Endothelial cell of umbilical vein (primary cell): ENCODE measurements around the gene EYS.

Experiments
- JUN ChIP-seq: IDR thresholded peaks from 2 replicates; pipeline ENCODE4 v1.6.1; 2011; ENCODE audit warnings: borderline replicate concordance, low read depth; ENCODE audit not compliant: insufficient read length, insufficient read depth
- TF ChIP-seq, protein P1 (sequence below), 2 donors: IDR thresholded peaks; 1 replicate in 1 of 2; 2 replicates in 1 of 2; pipeline ENCODE4 v1.5.1; 2011; ENCODE audit warnings: low read length in 2 of 2, mild to moderate bottlenecking in 2 of 2, moderate library complexity in 2 of 2, control low read depth in 1 of 2, inconsistent platforms in 1 of 2, low read depth in 1 of 2; ENCODE audit not compliant: insufficient read depth in 1 of 2; ENCODE audit errors: extremely low read depth in 1 of 2

DNA sequence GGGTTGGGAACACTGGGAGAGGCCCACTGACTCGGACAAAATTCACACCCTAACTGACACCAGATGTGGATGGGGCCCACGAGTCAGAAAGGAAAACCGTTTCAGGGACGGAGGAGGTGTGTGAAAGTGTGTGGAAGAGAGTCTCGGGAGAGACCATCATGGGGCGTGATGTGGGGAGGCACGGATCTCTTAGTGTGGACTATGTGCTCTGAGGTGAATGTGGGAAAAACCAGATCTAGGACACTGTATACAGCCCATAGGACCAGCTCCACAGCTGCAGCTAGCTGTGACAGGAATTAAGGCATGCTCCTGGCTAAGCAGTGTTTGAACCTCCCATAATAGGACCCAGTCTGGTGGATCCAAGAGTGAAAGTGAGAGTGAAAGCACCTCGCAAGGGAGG lies 1380.1 kb downstream of the EYS start:
- no peak for TF ChIP-seq JUN
- TF ChIP-seq, protein P1, sequence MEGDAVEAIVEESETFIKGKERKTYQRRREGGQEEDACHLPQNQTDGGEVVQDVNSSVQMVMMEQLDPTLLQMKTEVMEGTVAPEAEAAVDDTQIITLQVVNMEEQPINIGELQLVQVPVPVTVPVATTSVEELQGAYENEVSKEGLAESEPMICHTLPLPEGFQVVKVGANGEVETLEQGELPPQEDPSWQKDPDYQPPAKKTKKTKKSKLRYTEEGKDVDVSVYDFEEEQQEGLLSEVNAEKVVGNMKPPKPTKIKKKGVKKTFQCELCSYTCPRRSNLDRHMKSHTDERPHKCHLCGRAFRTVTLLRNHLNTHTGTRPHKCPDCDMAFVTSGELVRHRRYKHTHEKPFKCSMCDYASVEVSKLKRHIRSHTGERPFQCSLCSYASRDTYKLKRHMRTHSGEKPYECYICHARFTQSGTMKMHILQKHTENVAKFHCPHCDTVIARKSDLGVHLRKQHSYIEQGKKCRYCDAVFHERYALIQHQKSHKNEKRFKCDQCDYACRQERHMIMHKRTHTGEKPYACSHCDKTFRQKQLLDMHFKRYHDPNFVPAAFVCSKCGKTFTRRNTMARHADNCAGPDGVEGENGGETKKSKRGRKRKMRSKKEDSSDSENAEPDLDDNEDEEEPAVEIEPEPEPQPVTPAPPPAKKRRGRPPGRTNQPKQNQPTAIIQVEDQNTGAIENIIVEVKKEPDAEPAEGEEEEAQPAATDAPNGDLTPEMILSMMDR (IDR thresholded peaks at IDR 0.05; ENCODE audit: extremely low read depth in 1 of 2, insufficient read depth in 1 of 2, low read depth in 1 of 2, low read length in 2 of 2) = no peak
